GM21619 (cell line): ENCODE data around the gene SYPL1.

ENCODE experiments used
- ATAC-seq: cut with Tn5 transposase; IDR thresholded peaks from one replicate; pipeline ENCODE4 v1.9.1; 2021; ENCODE audit not compliant: unreplicated experiment

SYPL1 gene

DNA sequence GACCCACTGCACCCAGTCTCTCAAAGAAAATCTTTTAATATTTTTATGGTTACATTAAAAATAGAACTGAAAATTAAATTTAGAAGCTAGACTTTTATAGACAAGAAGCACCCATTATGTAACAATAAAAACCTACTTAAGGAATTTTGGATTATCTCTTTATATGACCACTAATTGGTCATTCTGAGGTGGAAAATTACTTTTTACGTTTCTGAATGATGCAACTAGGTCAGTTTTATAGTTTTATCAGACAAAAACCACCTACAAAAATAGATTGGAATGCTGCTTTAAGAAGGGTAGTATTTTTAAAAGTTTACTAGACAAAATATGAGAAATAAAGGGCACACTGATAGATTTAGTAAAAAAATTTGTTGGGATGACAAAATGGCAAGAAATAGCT, 16.5 kb downstream of the SYPL1 start:
- no peak for ATAC-seq

GRCh38 chr7:106094780-106095179, 17.3 kb downstream of the SYPL1 start:
- ATAC-seq: no peak

GRCh38 chr7:106092204-106092603, 19.9 kb downstream of the SYPL1 start:
- no peak for ATAC-seq

DNA sequence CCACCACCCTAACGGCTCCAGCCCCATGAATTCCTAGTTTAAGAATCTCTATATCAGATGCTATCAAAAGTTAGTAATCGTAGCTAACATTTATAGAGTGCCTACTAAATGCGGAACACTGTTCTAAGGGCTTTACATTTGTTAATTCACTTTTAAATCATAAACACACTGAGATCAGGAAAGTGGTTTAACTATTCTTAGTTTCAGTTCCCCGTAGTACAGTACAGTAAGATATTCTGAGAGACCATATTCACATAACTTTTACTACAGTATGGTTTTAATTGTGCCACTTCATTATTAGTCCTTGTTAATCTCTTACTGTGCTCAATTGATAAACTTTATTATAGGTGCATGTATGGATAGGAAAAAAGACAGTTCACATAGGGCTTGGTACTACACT, 22.5 kb downstream of the SYPL1 start:
- ATAC-seq: peak; percentile 95

GRCh38 chr7:106088014-106088413, 24.1 kb downstream of the SYPL1 start:
- no peak for ATAC-seq

DNA sequence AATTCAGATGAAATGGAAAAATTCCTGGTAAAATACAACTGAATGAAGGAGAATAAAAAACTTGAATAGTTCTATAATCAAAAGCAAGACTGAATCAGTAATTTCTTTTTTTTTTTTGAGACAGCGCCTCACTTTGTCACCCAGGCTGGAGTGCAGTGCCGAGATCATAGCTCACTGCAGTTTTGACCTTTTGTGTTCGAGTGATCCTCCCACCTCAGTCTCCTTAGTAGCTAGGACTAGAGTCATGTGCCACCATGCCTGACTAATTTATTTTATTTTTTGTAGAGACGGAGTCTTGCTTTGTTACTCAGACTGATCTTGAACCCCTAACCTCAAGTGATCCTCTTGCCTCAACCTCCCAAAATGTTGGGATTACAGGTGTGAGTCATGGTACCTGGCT, 26.1 kb downstream of the SYPL1 start:
- ATAC-seq: no peak

- no peak for ATAC-seq
Observed at GRCh38 chr7:106085015-106085414, 27.1 kb downstream of the SYPL1 start.

DNA sequence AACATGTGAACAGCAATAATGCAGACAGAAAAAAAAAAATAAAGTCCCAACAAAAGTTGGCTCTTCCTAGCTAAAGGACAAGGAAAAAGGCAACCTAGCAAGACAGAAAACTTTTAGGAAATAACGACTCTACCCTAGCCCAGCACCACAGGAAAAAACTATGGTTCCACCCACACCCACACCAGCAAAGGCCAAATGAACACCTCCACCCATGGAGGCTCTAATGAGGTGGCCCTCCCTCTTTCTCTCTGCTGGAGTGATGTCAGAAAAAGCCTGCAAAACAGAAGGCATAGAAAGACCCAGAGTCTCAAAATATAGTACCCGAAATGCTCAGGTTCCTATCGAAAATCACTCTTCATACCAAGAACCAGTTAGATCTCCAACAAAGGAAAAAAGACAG, 28.4 kb downstream of the SYPL1 start:
- ATAC-seq: no peak

GRCh38 chr7:106082087-106082854, 29.8 kb downstream of the SYPL1 start:
- ATAC-seq: no peak

- ATAC-seq: no peak
Observed at GRCh38 chr7:106080300-106080987, 31.7 kb downstream of the SYPL1 start.

GRCh38 chr7:106076537-106076936, 35.6 kb downstream of the SYPL1 start:
- no peak for ATAC-seq

GRCh38 chr7:106075937-106076336, 36.2 kb downstream of the SYPL1 start:
- ATAC-seq: no peak

- ATAC-seq: no peak
Observed at GRCh38 chr7:106074257-106074656, 37.9 kb downstream of the SYPL1 start.

- ATAC-seq: no peak
Observed at GRCh38 chr7:106073701-106074100, 38.4 kb downstream of the SYPL1 start.

DNA sequence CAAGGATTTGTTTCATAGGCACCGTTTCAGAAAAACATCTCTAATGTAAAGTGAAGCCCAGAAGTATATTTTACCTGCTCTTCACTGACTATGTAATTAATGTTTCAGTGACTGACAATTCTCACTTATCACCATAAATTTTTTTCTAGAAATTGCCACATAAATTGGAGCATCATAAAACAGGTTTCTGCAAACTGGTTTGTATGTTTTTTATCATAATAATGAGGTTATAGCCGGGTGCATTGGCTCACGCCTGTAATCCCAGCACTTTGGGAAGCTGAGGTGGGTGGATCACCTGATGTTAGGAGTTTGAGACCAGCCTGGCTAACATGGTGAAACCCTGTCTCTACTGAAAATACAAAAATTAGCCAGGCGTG, 39.4 kb downstream of the SYPL1 start:
- no peak for ATAC-seq

GRCh38 chr7:106071999-106072714, 40.0 kb downstream of the SYPL1 start:
- no peak for ATAC-seq

DNA sequence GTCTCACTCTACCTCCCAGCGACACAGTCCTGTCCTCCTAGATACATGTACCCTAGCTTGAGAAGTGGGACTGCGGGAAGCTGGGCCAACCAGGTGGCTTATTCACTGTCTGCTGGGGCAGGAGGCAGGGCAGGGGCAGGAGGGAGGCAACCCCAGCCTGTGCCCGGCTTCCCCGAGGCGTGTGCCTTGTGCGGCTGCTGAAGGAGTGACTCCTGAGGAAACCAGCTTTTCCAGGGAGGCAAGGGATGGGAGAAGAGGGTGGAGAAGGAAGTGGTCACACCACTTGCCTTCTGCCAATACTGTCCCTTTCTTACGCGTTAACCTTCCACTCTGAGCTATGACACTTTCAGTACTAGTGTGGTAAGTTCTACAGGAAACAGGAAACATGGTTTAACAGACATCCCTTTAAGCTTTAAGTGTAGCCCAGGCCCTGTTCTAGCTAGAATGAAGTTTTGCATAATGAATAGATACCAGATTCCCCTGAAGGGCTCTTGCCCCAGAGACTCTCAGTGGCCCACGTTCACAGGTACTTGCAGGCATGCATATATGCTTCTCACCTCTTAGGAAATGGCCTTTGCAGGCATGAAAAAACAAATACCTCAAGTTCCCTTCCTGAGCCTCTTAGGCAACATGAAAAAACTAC, 40.6 kb downstream of the SYPL1 start:
- ATAC-seq: peak; percentile 97

DNA sequence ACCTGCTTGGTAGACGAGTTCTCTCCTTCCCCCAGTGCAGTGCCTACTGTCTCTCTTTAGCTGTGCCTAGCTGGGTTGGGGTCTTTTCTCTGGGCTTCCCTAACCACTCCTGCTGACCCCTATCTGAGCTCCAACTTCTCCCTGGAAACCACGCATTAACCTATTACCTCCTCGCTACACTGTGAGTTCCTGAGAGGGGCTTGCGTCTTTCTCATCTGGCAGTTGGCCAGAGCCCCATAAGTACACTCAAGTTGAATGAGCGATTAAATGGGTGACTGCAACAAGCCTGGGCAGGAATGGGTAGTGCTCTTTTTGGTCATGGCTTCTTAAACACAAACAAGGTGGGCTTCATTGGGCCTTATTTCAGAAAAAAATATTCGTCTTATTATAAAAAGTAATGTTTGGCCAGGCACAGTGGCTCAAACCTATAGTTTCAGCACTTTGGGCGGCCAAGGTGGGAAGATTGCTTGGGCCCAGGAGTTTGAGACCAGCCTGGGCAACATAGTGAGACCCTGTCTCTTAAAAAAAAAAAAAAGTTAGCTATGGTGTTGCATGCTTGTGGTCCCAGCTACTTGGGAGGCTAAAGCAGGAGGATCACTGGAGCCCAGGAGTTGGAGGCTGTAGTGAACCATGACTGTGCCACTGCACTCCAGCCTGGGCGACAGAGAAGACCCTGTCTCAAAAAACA, 41.4 kb downstream of the SYPL1 start:
- no peak for ATAC-seq

- ATAC-seq: no peak
Observed at GRCh38 chr7:106070201-106070551, 41.9 kb downstream of the SYPL1 start.

- ATAC-seq: no peak
Observed at GRCh38 chr7:106069471-106070200, 42.5 kb downstream of the SYPL1 start.
